Transverse colon (tissue), 4 donors: ENCODE data around the gene SENP5. TPM values are rescaled to one million over a fixed set of nuclear protein-coding genes. Genes with fewer than 3 reads are reported as not detected.

Experiments used
- DNase-seq: peaks from one replicate; pipeline ENCODE4 v3.0.0-alpha.2; 2019
- H3K27ac ChIP-seq, 4 donors: fragments of 200-600 bp; sonication (generic); 2 replicates each; pipeline ENCODE4 v1.5.1; 2016 to 2018; ENCODE audit warnings: inconsistent platforms in 4 of 4
- H3K27me3 ChIP-seq: fragments of 200-600 bp; sonication (generic); 2 replicates; pipeline ENCODE4 v1.5.1; 2017; ENCODE audit warnings: inconsistent platforms
- H3K36me3 ChIP-seq, 4 donors: fragments of 200-600 bp; sonication (generic); 2 replicates each; pipeline ENCODE4 v1.5.1; 2017 to 2019; ENCODE audit warnings: inconsistent platforms in 4 of 4
- H3K4me1 ChIP-seq, 4 donors: fragments of 200-600 bp; sonication (generic); 2 replicates each; pipeline ENCODE4 v1.5.1; 2017 to 2020; ENCODE audit warnings: inconsistent platforms in 4 of 4
- H3K4me3 ChIP-seq, 4 donors: fragments of 200-600 bp; sonication (generic); 1 replicate in 1 of 4; 2 replicates in 3 of 4; pipeline versions ENCODE4 v1.5.1 to v1.6.1; 2017 to 2019; ENCODE audit warnings: inconsistent platforms in 4 of 4
- H3K9me3 ChIP-seq, 2 donors: fragments of 200-600 bp; sonication (generic); 2 replicates each; pipeline ENCODE4 v1.5.1; 2017 to 2019; ENCODE audit warnings: inconsistent platforms in 2 of 2
- CTCF ChIP-seq, 5 experiments: fragments of 200-600 bp in 3 of 5; fragments of 450-650 bp in 2 of 5; sonication (generic) in 3 of 5; IDR thresholded peaks; 1 replicate in 2 of 5; 2 replicates in 3 of 5; pipeline ENCODE4 v1.5.1; 2016 to 2017; ENCODE audit warnings: antibody characterized with exemption in 5 of 5, inconsistent platforms in 3 of 5, mild to moderate bottlenecking in 2 of 5, moderate library complexity in 1 of 5
- EP300 ChIP-seq: sonication (generic); formaldehyde crosslinking; IDR thresholded peaks from one replicate; pipeline ENCODE4 v1.6.1; 2017; ENCODE audit warnings: antibody characterized with exemption, low read depth
- POLR2A ChIP-seq: fragments of 450-650 bp; IDR thresholded peaks from one replicate; pipeline ENCODE4 v1.6.1; 2016; ENCODE audit warnings: antibody characterized with exemption, mild to moderate bottlenecking, moderate library complexity
- POLR2AphosphoS5 ChIP-seq, 3 donors: sonication (generic); formaldehyde crosslinking; IDR thresholded peaks; one replicate each; pipeline ENCODE4 v1.6.1; 2016; ENCODE audit warnings: antibody characterized with exemption in 3 of 3
- WGBS, 2 donors: methylation state at CpG; one replicate each; pipeline ENCODE4 v1.1.5; 2018; ENCODE audit warnings: low coverage in 1 of 2; 5-methylcytosine and 5-hydroxymethylcytosine counted together
- in situ Hi-C, 4 donors: fragments of 200-750 bp; cut with MboI; loops; one replicate each; pipeline versions ENCODE4 v1.15.0 to v1.15.1; 2017; ENCODE audit warnings: low sequenced_read_pairs in 3 of 4, low pct_ligation_motif_present in 1 of 4, low pct_unique_long_range_greater_than_20kb in 1 of 4
- intact Hi-C: fragments of 100-400 bp; cut with DNase I; formaldehyde crosslinking; loops from one replicate; pipeline ENCODE4 v1.15.1; 2023; ENCODE audit warnings: low total_unique reads
- total RNA-seq, 4 donors: library from RNA; depleted of rRNA; stranded (reverse); fragments of >200 nt; gene quantifications; one replicate each; pipeline ENCODE4 v1.1.0, GENCODE V29; 2016

SENP5 gene
- total RNA-seq, 4 donors from 2014 or later, result 33.3 to 52.1 (median 48.0) TPM

- no peak overlapping the region for H3K4me3 ChIP-seq
- in situ Hi-C loops, result loop anchor here in 2 of 4 donors (25.0 kb wide), 2 partner anchors 128 to 353 kb away; no protein-coding TSS in a partner anchor
- no peak for DNase-seq
These were observed 97.5 kb downstream of the SENP5 start for GRCh38 chr3:196965112-196965803.

GRCh38 chr3:196965804-196966173, 98.1 kb downstream of the SENP5 start:
- no peaks in the 10 kb centered on the region for H3K36me3 ChIP-seq
- in situ Hi-C loops, result loop anchor here in 2 of 4 donors (25.0 kb wide), 2 partner anchors 128 to 353 kb away; no protein-coding TSS in a partner anchor
- TF ChIP-seq CTCF (IDR thresholded peaks at IDR 0.05) (no peak), POLR2A (no peak), POLR2AphosphoS5 (IDR thresholded peaks at IDR 0.05) (no peak), EP300 (no peak)
- no peak for DNase-seq
- intact Hi-C loops, result no loop called here
- no peaks in the 10 kb centered on the region for H3K9me3 ChIP-seq
- H3K4me3 ChIP-seq, result no peak overlapping the region
- H3K27ac ChIP-seq, result peak overlapping the region in 1 of 4 donors; percentile 84
- no peaks in the 10 kb centered on the region for H3K27me3 ChIP-seq
- peaks cover 9 to 73% (median 34%) of the 10 kb centered on the region in 4 donors for H3K4me1 ChIP-seq
- 96 to 99% methylated on average over 9 to 10 of the region's 10 CpGs for WGBS, 2 donors

More at GRCh38 chr3:196965112-196965803, 97.5 kb downstream of the SENP5 start:
- intact Hi-C loops, result no loop called here
- WGBS, 2 donors, result 88 to 92% methylated on average over 5 to 11 of the region's 11 CpGs
- Histone ChIP-seq H3K9me3 (no peaks in the 10 kb centered on the region), H3K27ac (peak overlapping the region in 1 of 4 donors; percentile 84), H3K4me1 (peaks cover 9 to 73% (median 31%) of the 10 kb centered on the region in 4 donors), H3K36me3 (no peaks in the 10 kb centered on the region), H3K27me3 (no peaks in the 10 kb centered on the region)
- TF ChIP-seq POLR2A (no peak), EP300 (no peak), POLR2AphosphoS5 (IDR thresholded peaks at IDR 0.05) (no peak), CTCF (IDR thresholded peaks at IDR 0.05) (no peak)

- 89% methylated on average over 47 of the region's 47 CpGs; no CpG with 5 or more reads in 1 of the 2 donors for WGBS, 2 donors
- peaks cover 7 to 65% (median 27%) of the 10 kb centered on the region in 4 donors for H3K4me1 ChIP-seq
- peak overlapping the region in 1 of 4 donors; percentile 72 for H3K4me3 ChIP-seq
- in situ Hi-C loops, result loop anchor here in 2 of 4 donors (25.0 kb wide), 2 partner anchors 129 to 354 kb away; no protein-coding TSS in a partner anchor
- DNase-seq, result no peak
- H3K9me3 ChIP-seq, result no peaks in the 10 kb centered on the region
- H3K36me3 ChIP-seq, result no peaks in the 10 kb centered on the region
- TF ChIP-seq POLR2A, result no peak
- TF ChIP-seq CTCF (IDR thresholded peaks at IDR 0.05), result no peak
- no peak for TF ChIP-seq EP300
- TF ChIP-seq POLR2AphosphoS5 (IDR thresholded peaks at IDR 0.05), result no peak
- no peaks in the 10 kb centered on the region for H3K27me3 ChIP-seq
- intact Hi-C loops, result no loop called here
- peak overlapping the region in 2 of 4 donors; percentile 1 to 84 for H3K27ac ChIP-seq
These were observed 99.0 kb downstream of the SENP5 start for GRCh38 chr3:196966526-196967401.
